ENCODE data around the gene P2RY2.

DNA sequence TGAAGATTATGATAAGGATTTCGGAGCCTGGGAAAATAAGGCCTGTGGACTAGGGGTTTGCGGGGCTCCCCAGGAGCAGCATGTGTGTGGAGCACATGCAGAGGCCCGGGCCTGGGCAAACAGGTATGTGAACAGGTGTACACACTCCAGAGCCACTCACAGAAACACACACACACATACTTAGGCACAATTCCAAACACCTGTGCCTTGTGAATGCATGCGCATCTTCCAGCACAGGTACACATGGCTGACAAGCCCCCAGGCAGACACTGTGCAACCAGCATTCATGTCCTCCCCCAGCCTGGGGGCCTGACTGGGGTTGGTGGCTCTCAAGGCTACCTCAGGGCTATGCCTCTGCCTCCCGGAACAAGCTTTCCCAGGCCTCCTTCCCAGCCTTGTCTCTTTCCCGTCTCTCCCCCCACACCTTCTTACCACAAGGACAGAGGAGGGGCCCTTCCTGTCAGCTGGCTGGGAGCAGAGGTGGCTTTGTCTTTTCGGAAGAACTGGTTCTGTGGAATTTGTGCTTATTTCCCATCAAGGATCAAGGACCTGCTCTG lies 51.5 kb downstream of the P2RY2 start:
- TF ChIP-seq SUZ12 (IDR thresholded peaks at IDR 0.05; ENCODE audit: extremely low read depth, insufficient read depth, insufficient read length) (no peak), YY1 (IDR thresholded peaks at IDR 0.05; ENCODE audit: insufficient read depth, insufficient read length) (no peak)
